WI38 (cell line): Measurements from ENCODE around the gene PSMG1.
"Not testable (repeated sequence)": the region's sequence is repeated elsewhere in the genome, so short reads cannot be mapped to it uniquely, and the experiment has no call there.

Source experiments
- H3K4me3 ChIP-seq: 2 replicates; pipeline ENCODE4 v1.5.1; 2011; ENCODE audit warnings: low read depth, mild to moderate bottlenecking, control low read depth, low read length
- TF ChIP-seq, protein P1 (sequence below): IDR thresholded peaks from 2 replicates; pipeline ENCODE4 v1.5.1; 2012; ENCODE audit warnings: low read depth, mild to moderate bottlenecking, control low read depth, low read length

The PSMG1 gene

GRCh38 chr21:39173716-39174680 is 9.3 kb downstream of the PSMG1 start:
- no peak overlapping the region for H3K4me3 ChIP-seq
- TF ChIP-seq, protein P1, sequence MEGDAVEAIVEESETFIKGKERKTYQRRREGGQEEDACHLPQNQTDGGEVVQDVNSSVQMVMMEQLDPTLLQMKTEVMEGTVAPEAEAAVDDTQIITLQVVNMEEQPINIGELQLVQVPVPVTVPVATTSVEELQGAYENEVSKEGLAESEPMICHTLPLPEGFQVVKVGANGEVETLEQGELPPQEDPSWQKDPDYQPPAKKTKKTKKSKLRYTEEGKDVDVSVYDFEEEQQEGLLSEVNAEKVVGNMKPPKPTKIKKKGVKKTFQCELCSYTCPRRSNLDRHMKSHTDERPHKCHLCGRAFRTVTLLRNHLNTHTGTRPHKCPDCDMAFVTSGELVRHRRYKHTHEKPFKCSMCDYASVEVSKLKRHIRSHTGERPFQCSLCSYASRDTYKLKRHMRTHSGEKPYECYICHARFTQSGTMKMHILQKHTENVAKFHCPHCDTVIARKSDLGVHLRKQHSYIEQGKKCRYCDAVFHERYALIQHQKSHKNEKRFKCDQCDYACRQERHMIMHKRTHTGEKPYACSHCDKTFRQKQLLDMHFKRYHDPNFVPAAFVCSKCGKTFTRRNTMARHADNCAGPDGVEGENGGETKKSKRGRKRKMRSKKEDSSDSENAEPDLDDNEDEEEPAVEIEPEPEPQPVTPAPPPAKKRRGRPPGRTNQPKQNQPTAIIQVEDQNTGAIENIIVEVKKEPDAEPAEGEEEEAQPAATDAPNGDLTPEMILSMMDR: no peak

- TF ChIP-seq, protein P1: no peak
- no peak overlapping the region for H3K4me3 ChIP-seq
These were observed 13.3 kb downstream of the PSMG1 start for GRCh38 chr21:39169906-39170305.

GRCh38 chr21:39168800-39169199 is 14.5 kb downstream of the PSMG1 start:
- TF ChIP-seq, protein P1: no peak

DNA sequence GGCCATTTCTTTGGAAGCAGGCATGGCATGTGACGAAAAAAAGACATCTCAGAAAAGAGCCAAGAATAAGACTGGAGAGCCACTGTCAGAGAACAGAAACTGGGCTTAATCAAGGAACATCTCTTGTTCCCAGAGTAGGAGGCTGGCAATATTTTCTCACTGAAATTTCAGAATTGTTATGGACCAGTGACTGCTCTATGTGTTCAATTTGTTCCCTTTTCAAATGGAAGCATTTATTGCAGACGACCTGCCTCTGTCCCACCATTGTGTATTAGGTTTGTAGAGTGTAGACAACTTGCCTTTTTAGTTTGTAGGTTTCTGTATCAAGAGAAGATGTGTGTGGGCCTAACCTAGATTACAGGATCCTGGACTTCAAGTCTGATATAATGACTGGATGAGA is 18.7 kb downstream of the PSMG1 start:
- no peak overlapping the region for H3K4me3 ChIP-seq
- TF ChIP-seq, protein P1: no peak

More at GRCh38 chr21:39168800-39169199, 14.5 kb downstream of the PSMG1 start:
- no peak overlapping the region for H3K4me3 ChIP-seq

- H3K4me3 ChIP-seq: no peak overlapping the region
- TF ChIP-seq, protein P1: no peak
These were observed 22.2 kb downstream of the PSMG1 start for GRCh38 chr21:39161064-39161463.

- no peak overlapping the region for H3K4me3 ChIP-seq
- TF ChIP-seq, protein P1: no peak
These were observed 23.7 kb downstream of the PSMG1 start for GRCh38 chr21:39159342-39160063.

- H3K4me3 ChIP-seq: not testable (repeated sequence)
These were observed 26.0 kb downstream of the PSMG1 start for GRCh38 chr21:39157241-39157640.
